Measurements from ENCODE around the gene PKP1.

PKP1 gene

DNA sequence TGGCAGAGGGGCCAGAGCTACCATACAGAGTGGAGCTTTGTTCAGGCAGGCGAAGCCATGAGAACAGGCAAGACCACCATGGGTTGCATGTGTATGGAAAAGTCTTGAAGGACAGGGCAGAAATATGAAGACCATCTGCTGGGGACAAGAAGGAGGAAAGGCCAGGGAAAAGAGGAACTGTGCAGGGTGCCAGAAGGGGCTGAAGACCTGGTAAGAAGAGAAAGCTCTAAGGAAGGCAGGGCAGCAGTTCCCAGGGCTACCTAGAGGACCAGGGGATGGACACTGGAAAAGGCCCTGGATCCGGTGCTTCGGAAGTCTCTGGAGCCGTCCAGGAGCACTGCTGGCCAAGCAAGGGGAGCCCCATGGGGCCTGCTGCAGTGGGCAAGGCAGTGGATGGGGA is 43.4 kb downstream of the PKP1 start:
- H2AFZ ChIP-seq (ENCODE audit: low read depth) = no peak overlapping the region
- no peak overlapping the region for H3K4me3 ChIP-seq (IDR thresholded peaks at IDR 0.05; ENCODE audit: insufficient read depth, low read depth, low read length)
- H4K20me1 ChIP-seq (ENCODE audit: insufficient read depth) = no peaks in the 10 kb centered on the region
- H3K9ac ChIP-seq = no peak overlapping the region
- no peak overlapping the region for H3K4me2 ChIP-seq
- no peak overlapping the region for H3K27ac ChIP-seq
- TF ChIP-seq, protein P1, sequence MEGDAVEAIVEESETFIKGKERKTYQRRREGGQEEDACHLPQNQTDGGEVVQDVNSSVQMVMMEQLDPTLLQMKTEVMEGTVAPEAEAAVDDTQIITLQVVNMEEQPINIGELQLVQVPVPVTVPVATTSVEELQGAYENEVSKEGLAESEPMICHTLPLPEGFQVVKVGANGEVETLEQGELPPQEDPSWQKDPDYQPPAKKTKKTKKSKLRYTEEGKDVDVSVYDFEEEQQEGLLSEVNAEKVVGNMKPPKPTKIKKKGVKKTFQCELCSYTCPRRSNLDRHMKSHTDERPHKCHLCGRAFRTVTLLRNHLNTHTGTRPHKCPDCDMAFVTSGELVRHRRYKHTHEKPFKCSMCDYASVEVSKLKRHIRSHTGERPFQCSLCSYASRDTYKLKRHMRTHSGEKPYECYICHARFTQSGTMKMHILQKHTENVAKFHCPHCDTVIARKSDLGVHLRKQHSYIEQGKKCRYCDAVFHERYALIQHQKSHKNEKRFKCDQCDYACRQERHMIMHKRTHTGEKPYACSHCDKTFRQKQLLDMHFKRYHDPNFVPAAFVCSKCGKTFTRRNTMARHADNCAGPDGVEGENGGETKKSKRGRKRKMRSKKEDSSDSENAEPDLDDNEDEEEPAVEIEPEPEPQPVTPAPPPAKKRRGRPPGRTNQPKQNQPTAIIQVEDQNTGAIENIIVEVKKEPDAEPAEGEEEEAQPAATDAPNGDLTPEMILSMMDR (conservative IDR thresholded peaks at IDR 0.05; ENCODE audit: low read depth, low read length) = no peak
- no peaks in the 10 kb centered on the region for H3K4me1 ChIP-seq (ENCODE audit: low read depth, poor library complexity, severe bottlenecking)
- H3K27me3 ChIP-seq (ENCODE audit: insufficient read depth, low read depth) = no peaks in the 10 kb centered on the region
- no peaks in the 10 kb centered on the region for H3K79me2 ChIP-seq (ENCODE audit: insufficient read depth, low read depth)
- no peaks in the 10 kb centered on the region for H3K36me3 ChIP-seq (ENCODE audit: insufficient read depth)

DNA sequence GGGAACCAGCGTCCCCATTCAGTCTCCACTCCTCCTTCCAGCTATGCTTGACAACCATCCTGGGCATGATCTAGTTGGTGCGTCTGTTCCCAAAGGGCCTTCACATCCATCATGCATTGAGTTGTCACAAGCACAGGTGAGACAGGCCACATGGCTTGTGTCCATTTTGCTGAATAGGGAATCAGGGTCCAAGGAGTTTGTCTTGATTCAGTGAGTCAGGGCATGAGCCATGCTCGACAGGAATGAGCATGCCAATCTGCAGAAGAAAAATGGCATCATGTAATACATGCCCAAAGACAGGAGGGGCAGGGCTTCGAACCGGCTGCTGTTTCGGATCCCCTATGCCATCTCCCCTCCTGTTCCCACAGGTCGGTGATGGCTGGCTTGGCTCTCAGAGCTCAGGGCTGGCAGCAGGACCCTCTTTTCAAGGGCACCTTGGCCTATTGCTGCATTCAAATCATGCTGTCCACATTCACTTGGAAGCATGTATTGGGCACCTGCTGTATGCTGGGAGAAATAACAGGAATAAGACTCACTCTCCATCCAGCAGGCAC is 44.5 kb downstream of the PKP1 start:
- Histone ChIP-seq H3K4me3 (IDR thresholded peaks at IDR 0.05; ENCODE audit: insufficient read depth, low read depth, low read length) (no peak overlapping the region), H3K36me3 (ENCODE audit: insufficient read depth) (no peaks in the 10 kb centered on the region), H3K27ac (no peak overlapping the region), H3K27me3 (ENCODE audit: insufficient read depth, low read depth) (no peaks in the 10 kb centered on the region), H3K9ac (no peak overlapping the region), H3K4me1 (ENCODE audit: low read depth, poor library complexity, severe bottlenecking) (no peaks in the 10 kb centered on the region), H3K4me2 (no peak overlapping the region), H4K20me1 (ENCODE audit: insufficient read depth) (no peaks in the 10 kb centered on the region), H3K79me2 (ENCODE audit: insufficient read depth, low read depth) (no peaks in the 10 kb centered on the region), H2AFZ (ENCODE audit: low read depth) (no peak overlapping the region)
- TF ChIP-seq, protein P1 (conservative IDR thresholded peaks at IDR 0.05; ENCODE audit: low read depth, low read length) = no peak

DNA sequence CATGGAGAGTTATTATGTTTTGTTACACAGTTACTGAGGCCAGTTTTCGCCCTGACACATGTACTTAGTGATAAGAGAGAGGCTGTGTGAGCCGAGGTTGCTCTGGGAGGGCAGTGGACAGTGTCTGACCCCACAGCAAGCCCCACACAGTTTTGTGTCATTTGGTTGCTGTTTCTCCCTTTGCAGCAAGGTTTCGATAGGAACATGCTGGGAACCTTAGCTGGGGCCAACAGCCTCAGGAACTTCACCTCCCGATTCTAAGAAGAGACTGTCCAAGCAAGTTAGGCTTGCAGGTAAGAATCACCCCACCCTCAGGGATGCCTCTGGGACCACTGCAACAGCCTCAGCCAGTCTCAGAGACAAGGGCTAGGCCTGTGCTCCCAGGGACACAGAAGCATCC is 45.3 kb downstream of the PKP1 start:
- H4K20me1 ChIP-seq (ENCODE audit: insufficient read depth) = no peaks in the 10 kb centered on the region

DNA sequence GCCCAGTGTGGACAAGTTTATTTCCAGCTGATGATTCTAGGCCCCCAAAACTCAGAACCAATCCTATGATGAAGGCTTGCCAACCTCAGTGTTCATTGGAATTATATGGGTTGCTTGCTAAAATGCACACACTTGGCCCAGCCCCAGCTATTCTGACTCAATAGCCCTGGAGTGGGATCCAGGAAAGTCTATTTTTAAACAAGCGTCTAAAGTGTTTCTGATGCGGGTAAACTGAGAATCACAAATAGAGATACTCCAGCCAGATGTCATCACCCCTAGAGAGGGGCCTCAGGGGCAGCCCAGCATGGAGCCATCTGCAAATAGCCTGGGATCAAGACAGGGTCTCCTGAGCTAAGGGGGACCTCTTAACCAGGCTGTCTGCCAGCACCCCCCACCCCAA is 46.0 kb downstream of the PKP1 start:
- TF ChIP-seq, protein P1 (conservative IDR thresholded peaks at IDR 0.05; ENCODE audit: low read depth, low read length) = no peak
- Histone ChIP-seq H3K79me2 (ENCODE audit: insufficient read depth, low read depth) (no peaks in the 10 kb centered on the region), H3K4me3 (IDR thresholded peaks at IDR 0.05; ENCODE audit: insufficient read depth, low read depth, low read length) (no peak overlapping the region), H3K36me3 (ENCODE audit: insufficient read depth) (no peaks in the 10 kb centered on the region), H4K20me1 (ENCODE audit: insufficient read depth) (no peaks in the 10 kb centered on the region), H3K27ac (no peak overlapping the region), H3K9ac (no peak overlapping the region), H2AFZ (ENCODE audit: low read depth) (no peak overlapping the region), H3K27me3 (ENCODE audit: insufficient read depth, low read depth) (no peaks in the 10 kb centered on the region), H3K4me2 (no peak overlapping the region), H3K4me1 (ENCODE audit: low read depth, poor library complexity, severe bottlenecking) (no peaks in the 10 kb centered on the region)

More for the DNA sequence above, 45.3 kb downstream of the PKP1 start:
- no peaks in the 10 kb centered on the region for H3K27me3 ChIP-seq (ENCODE audit: insufficient read depth, low read depth)
- no peak overlapping the region for H2AFZ ChIP-seq (ENCODE audit: low read depth)
- no peak overlapping the region for H3K9ac ChIP-seq
- H3K4me1 ChIP-seq (ENCODE audit: low read depth, poor library complexity, severe bottlenecking) = no peaks in the 10 kb centered on the region
- no peaks in the 10 kb centered on the region for H3K36me3 ChIP-seq (ENCODE audit: insufficient read depth)
- H3K27ac ChIP-seq = no peak overlapping the region
- H3K79me2 ChIP-seq (ENCODE audit: insufficient read depth, low read depth) = no peaks in the 10 kb centered on the region
- no peak overlapping the region for H3K4me3 ChIP-seq (IDR thresholded peaks at IDR 0.05; ENCODE audit: insufficient read depth, low read depth, low read length)
- H3K4me2 ChIP-seq = no peak overlapping the region
- TF ChIP-seq, protein P1 (conservative IDR thresholded peaks at IDR 0.05; ENCODE audit: low read depth, low read length) = no peak

Measured in KMS-11 (cell line).